Right renal cortex interstitium (tissue), 3 donors: ENCODE data around the gene RFWD3. TPM values are rescaled to one million over a fixed set of nuclear protein-coding genes. Genes with fewer than 3 reads are reported as not detected.

ENCODE experiments used
- DNase-seq, 3 donors: peaks; one replicate each; pipeline ENCODE4 v3.0.0-alpha.2; 2013; ENCODE audit warnings: low read depth in 3 of 3, low spot score in 2 of 3
- polyA plus RNA-seq, 3 donors: library from polyadenylated mRNA; unstranded; fragments of 120-200 nt; gene quantifications; one replicate each; pipeline ENCODE4 v1.2.1, GENCODE V29; 2013; ENCODE audit not compliant: insufficient read length in 3 of 3

RFWD3 gene
- polyA plus RNA-seq, 3 donors: 27.9 to 30.9 (median 29.4) TPM

GRCh38 chr16:74583926-74584666 is 82.6 kb downstream of the RFWD3 start:
- no peak for DNase-seq

- DNase-seq: no peak
Measured at GRCh38 chr16:74582970-74583369, 83.7 kb downstream of the RFWD3 start.

- no peak for DNase-seq
Measured at GRCh38 chr16:74580833-74581232, 85.8 kb downstream of the RFWD3 start.

- DNase-seq: no peak
Measured at GRCh38 chr16:74578838-74579237, 87.8 kb downstream of the RFWD3 start.

GRCh38 chr16:74578433-74578832 is 88.2 kb downstream of the RFWD3 start:
- DNase-seq: no peak

GRCh38 chr16:74577882-74578366 is 88.8 kb downstream of the RFWD3 start:
- DNase-seq: no peak

- DNase-seq: no peak
Measured at GRCh38 chr16:74575807-74576643, 90.7 kb downstream of the RFWD3 start.

- DNase-seq: no peak
Measured at GRCh38 chr16:74575175-74575806, 91.4 kb downstream of the RFWD3 start.

GRCh38 chr16:74574146-74574545 is 92.5 kb downstream of the RFWD3 start:
- DNase-seq: no peak

GRCh38 chr16:74573622-74574021 is 93.1 kb downstream of the RFWD3 start:
- no peak for DNase-seq

Other genes starting within 250 kb of the RFWD3 start
- gene CLEC18B, start 245.4 kb downstream of the RFWD3 start, polyA plus RNA-seq: 100 to 1,000 TPM in 2 of 3 donors, 10 to 100 TPM in 1; 94.7 to 125 (median 122) TPM
- 100 to 1,000 TPM; 153 to 159 (median 155) TPM for gene GLG1, start 59.8 kb downstream of the RFWD3 start, polyA plus RNA-seq
- gene MLKL, start 34.0 kb upstream of the RFWD3 start, polyA plus RNA-seq: 1 to 10 TPM; 3.2 to 3.8 (median 3.7) TPM
- 1 to 10 TPM; 2.6 to 3.8 (median 3.1) TPM for gene FA2H, start 107.9 kb upstream of the RFWD3 start, polyA plus RNA-seq